ENCODE data around the gene PJVK. TPM values are rescaled to one million over a fixed set of nuclear protein-coding genes. Genes with fewer than 3 reads are reported as not detected.
A peak's percentile ranks its signal among the peaks of the same experiment; 100 is the strongest.

Gene PJVK
- total and polyA plus RNA-seq, 2 of the 13 experiments (the other 11 are each of a cell fraction or from before 2014, with no cell fraction given) = 1.2 to 2.6 TPM

GRCh38 chr2:178450524-178450773 is 729 bp upstream of the PJVK start (continued):
- TF ChIP-seq ZGPAT (CRISPR knock-in tag; IDR thresholded peaks at IDR 0.05) (0 out of 2 replicates have a peak, but pooled peaks have one; percentile 21), ZSCAN29 (CRISPR knock-in tag; conservative IDR thresholded peaks at IDR 0.05) (no peak), ZNF224 (CRISPR knock-in tag; IDR thresholded peaks at IDR 0.05) (no peak), SATB2 (CRISPR knock-in tag; IDR thresholded peaks at IDR 0.05) (0 out of 2 replicates have a peak, but pooled peaks have one; percentile 6), SNAI1 (CRISPR knock-in tag; IDR thresholded peaks at IDR 0.05; ENCODE audit: borderline replicate concordance) (peak; percentile 19; the same call in 1 of the 2 replicates), MTF1 (CRISPR knock-in tag; IDR thresholded peaks at IDR 0.05) (no peak), IRX3 (CRISPR knock-in tag; IDR thresholded peaks at IDR 0.05; ENCODE audit: borderline replicate concordance, low read depth) (peak; percentile 57; the same call in 1 of the 2 replicates), TOPORS (CRISPR knock-in tag; IDR thresholded peaks at IDR 0.05) (no peak), BCL3 (CRISPR knock-in tag; IDR thresholded peaks at IDR 0.05) (no peak), UBTF (CRISPR knock-in tag; IDR thresholded peaks at IDR 0.05) (no peak), IKZF4 (CRISPR knock-in tag; IDR thresholded peaks at IDR 0.05; ENCODE audit: borderline replicate concordance, low read depth, not compliant biosample characterization) (peak; percentile 37), SNRNP70 (IDR thresholded peaks at IDR 0.05; ENCODE audit: low read depth, low read length) (no peak), ZNF468 (CRISPR knock-in tag; IDR thresholded peaks at IDR 0.05) (no peak), THAP7 (CRISPR knock-in tag; IDR thresholded peaks at IDR 0.05) (peak; percentile 7; the same call in 1 of the 2 replicates), GATAD1 (CRISPR knock-in tag; IDR thresholded peaks at IDR 0.05) (peak; percentile 71), ZSCAN12 (CRISPR knock-in tag; IDR thresholded peaks at IDR 0.05) (peak; percentile 61; the same call in 1 of the 2 replicates), ZNF558 (CRISPR knock-in tag; IDR thresholded peaks at IDR 0.05; ENCODE audit: borderline replicate concordance) (0 out of 2 replicates have a peak, but pooled peaks have one; percentile 77), SAP130 (CRISPR knock-in tag; IDR thresholded peaks at IDR 0.05; ENCODE audit: low read depth) (peak; percentile 45; the same call in 1 of the 2 replicates), ZNF333 (CRISPR knock-in tag; IDR thresholded peaks at IDR 0.05; ENCODE audit: borderline replicate concordance) (no peak), SCMH1 (CRISPR knock-in tag; IDR thresholded peaks at IDR 0.05; ENCODE audit: borderline replicate concordance) (no peak), KAT8 (CRISPR knock-in tag; IDR thresholded peaks at IDR 0.05) (peak; percentile 6; the same call in 1 of the 2 replicates), NR2F6 (IDR thresholded peaks at IDR 0.05) (no peak), NR2F6 (CRISPR knock-in tag; IDR thresholded peaks at IDR 0.05) (0 out of 2 replicates have a peak, but pooled peaks have one; percentile 6), ZNF317 (CRISPR knock-in tag; IDR thresholded peaks at IDR 0.05) (0 out of 2 replicates have a peak, but pooled peaks have one; percentile 10), PRMT3 (CRISPR knock-in tag; IDR thresholded peaks at IDR 0.05; ENCODE audit: borderline replicate concordance, low read depth) (0 out of 2 replicates have a peak, but pooled peaks have one; percentile 38), ATF3 (CRISPR knock-in tag; IDR thresholded peaks at IDR 0.05) (no peak), MTF2 (CRISPR knock-in tag; IDR thresholded peaks at IDR 0.05; ENCODE audit: borderline replicate concordance) (peak; percentile 20; the same call in 1 of the 2 replicates)
